ENCODE data around the gene LRRC8D.

- TF ChIP-seq, protein P1, sequence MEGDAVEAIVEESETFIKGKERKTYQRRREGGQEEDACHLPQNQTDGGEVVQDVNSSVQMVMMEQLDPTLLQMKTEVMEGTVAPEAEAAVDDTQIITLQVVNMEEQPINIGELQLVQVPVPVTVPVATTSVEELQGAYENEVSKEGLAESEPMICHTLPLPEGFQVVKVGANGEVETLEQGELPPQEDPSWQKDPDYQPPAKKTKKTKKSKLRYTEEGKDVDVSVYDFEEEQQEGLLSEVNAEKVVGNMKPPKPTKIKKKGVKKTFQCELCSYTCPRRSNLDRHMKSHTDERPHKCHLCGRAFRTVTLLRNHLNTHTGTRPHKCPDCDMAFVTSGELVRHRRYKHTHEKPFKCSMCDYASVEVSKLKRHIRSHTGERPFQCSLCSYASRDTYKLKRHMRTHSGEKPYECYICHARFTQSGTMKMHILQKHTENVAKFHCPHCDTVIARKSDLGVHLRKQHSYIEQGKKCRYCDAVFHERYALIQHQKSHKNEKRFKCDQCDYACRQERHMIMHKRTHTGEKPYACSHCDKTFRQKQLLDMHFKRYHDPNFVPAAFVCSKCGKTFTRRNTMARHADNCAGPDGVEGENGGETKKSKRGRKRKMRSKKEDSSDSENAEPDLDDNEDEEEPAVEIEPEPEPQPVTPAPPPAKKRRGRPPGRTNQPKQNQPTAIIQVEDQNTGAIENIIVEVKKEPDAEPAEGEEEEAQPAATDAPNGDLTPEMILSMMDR (IDR thresholded peaks at IDR 0.05): no peak
- no peak for TF ChIP-seq CBX8 (IDR thresholded peaks at IDR 0.05)
Observed at GRCh38 chr1:89948722-89949345, 128.0 kb downstream of the LRRC8D start.
